ENCODE measurements around the gene BRD7. TPM values are rescaled to one million over a fixed set of nuclear protein-coding genes. Genes with fewer than 3 reads are reported as not detected.

The BRD7 gene
- total RNA-seq, 1 donor from 2014 or later: 80.8 TPM

- H3K27me3 Mint-ChIP-seq (ENCODE audit: unreplicated experiment): no peaks in the 10 kb centered on the region
- H3K27ac Mint-ChIP-seq (ENCODE audit: unreplicated experiment): no peak overlapping the region
- peaks cover 2% of the 10 kb centered on the region for H3K36me3 Mint-ChIP-seq (ENCODE audit: unreplicated experiment)
- peaks cover 6% of the 10 kb centered on the region for H3K4me1 Mint-ChIP-seq (ENCODE audit: low read depth, unreplicated experiment)
- DNase-seq: no peak
- H3K9me3 Mint-ChIP-seq (ENCODE audit: unreplicated experiment): no peaks in the 10 kb centered on the region
- no peak overlapping the region for H3K4me3 Mint-ChIP-seq (ENCODE audit: unreplicated experiment)
- no peak for TF ChIP-seq CTCF (IDR thresholded peaks at IDR 0.05; ENCODE audit: partially characterized antibody, unreplicated experiment)
These were observed 31.9 kb downstream of the BRD7 start for GRCh38 chr16:50336884-50337283.

GRCh38 chr16:50335196-50335958 lies 33.4 kb downstream of the BRD7 start:
- H3K27ac Mint-ChIP-seq (ENCODE audit: unreplicated experiment): no peak overlapping the region
- no peak overlapping the region for H3K4me3 Mint-ChIP-seq (ENCODE audit: unreplicated experiment)
- no peaks in the 10 kb centered on the region for H3K27me3 Mint-ChIP-seq (ENCODE audit: unreplicated experiment)
- H3K9me3 Mint-ChIP-seq (ENCODE audit: unreplicated experiment): no peaks in the 10 kb centered on the region
- H3K36me3 Mint-ChIP-seq (ENCODE audit: unreplicated experiment): no peaks in the 10 kb centered on the region
- no peak for TF ChIP-seq CTCF (IDR thresholded peaks at IDR 0.05; ENCODE audit: partially characterized antibody, unreplicated experiment)
- peaks cover 6% of the 10 kb centered on the region for H3K4me1 Mint-ChIP-seq (ENCODE audit: low read depth, unreplicated experiment)
- DNase-seq: no peak

GRCh38 chr16:50334106-50334975 lies 34.4 kb downstream of the BRD7 start:
- no peak for TF ChIP-seq CTCF (IDR thresholded peaks at IDR 0.05; ENCODE audit: partially characterized antibody, unreplicated experiment)
- Mint-ChIP-seq H3K4me3 (ENCODE audit: unreplicated experiment) (no peak overlapping the region), H3K9me3 (ENCODE audit: unreplicated experiment) (peaks cover 1% of the 10 kb centered on the region), H3K27ac (ENCODE audit: unreplicated experiment) (no peak overlapping the region), H3K36me3 (ENCODE audit: unreplicated experiment) (no peaks in the 10 kb centered on the region), H3K27me3 (ENCODE audit: unreplicated experiment) (no peaks in the 10 kb centered on the region), H3K4me1 (ENCODE audit: low read depth, unreplicated experiment) (peaks cover 6% of the 10 kb centered on the region)
- DNase-seq: no peak

- Mint-ChIP-seq H3K4me1 (ENCODE audit: low read depth, unreplicated experiment) (peaks cover 8% of the 10 kb centered on the region), H3K27ac (ENCODE audit: unreplicated experiment) (no peak overlapping the region), H3K27me3 (ENCODE audit: unreplicated experiment) (no peaks in the 10 kb centered on the region), H3K4me3 (ENCODE audit: unreplicated experiment) (no peak overlapping the region), H3K36me3 (ENCODE audit: unreplicated experiment) (no peaks in the 10 kb centered on the region), H3K9me3 (ENCODE audit: unreplicated experiment) (peaks cover 1% of the 10 kb centered on the region)
- no peak for TF ChIP-seq CTCF (IDR thresholded peaks at IDR 0.05; ENCODE audit: partially characterized antibody, unreplicated experiment)
- DNase-seq: no peak
These were observed 36.2 kb downstream of the BRD7 start for GRCh38 chr16:50332599-50332998.

GRCh38 chr16:50331570-50331969 lies 37.2 kb downstream of the BRD7 start:
- no peak for DNase-seq
- H3K36me3 Mint-ChIP-seq (ENCODE audit: unreplicated experiment): no peaks in the 10 kb centered on the region
- no peak overlapping the region for H3K27ac Mint-ChIP-seq (ENCODE audit: unreplicated experiment)
- TF ChIP-seq CTCF (IDR thresholded peaks at IDR 0.05; ENCODE audit: partially characterized antibody, unreplicated experiment): no peak
- no peaks in the 10 kb centered on the region for H3K27me3 Mint-ChIP-seq (ENCODE audit: unreplicated experiment)
- peaks cover 10% of the 10 kb centered on the region for H3K4me1 Mint-ChIP-seq (ENCODE audit: low read depth, unreplicated experiment)
- H3K4me3 Mint-ChIP-seq (ENCODE audit: unreplicated experiment): no peak overlapping the region
- peaks cover 1% of the 10 kb centered on the region for H3K9me3 Mint-ChIP-seq (ENCODE audit: unreplicated experiment)

All from glutamatergic neuron (in vitro differentiated cells).